22Rv1 (cell line): Measurements from ENCODE around the gene SNX22.

Experiments
- CTCF ChIP-seq: fragments of 450-650 bp; IDR thresholded peaks from 2 replicates; pipeline ENCODE4 v1.5.1; 2017; ENCODE audit warnings: mild to moderate bottlenecking
- ZFX ChIP-seq: fragments of 450-650 bp; IDR thresholded peaks from 2 replicates; pipeline ENCODE4 v1.6.1; 2017; ENCODE audit warnings: antibody characterized with exemption, borderline replicate concordance

GRCh38 chr15:64122936-64123351 is 28.6 kb upstream of the SNX22 start:
- TF ChIP-seq CTCF (no peak), ZFX (no peak)
